ENCODE data around the gene CAPN12.

The CAPN12 gene

DNA sequence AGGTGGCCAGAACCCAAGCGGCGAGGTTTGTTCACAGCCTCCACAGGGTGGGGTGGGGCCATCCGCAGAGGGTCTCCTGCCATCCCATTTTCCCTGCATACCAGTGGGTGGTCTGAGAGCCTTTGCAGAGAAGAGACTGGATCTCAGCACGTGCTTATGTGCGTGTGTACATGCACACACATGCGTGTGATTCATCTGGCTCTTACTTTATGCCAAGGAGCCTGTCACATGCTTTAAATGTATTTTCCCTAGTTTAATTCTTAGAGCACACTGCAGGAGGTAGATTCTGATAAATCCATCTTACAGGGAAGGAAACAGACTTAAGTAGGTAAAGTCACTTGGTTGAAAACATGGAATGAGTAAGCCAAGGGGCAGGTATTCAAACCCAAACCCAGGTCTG lies 47.1 kb downstream of the CAPN12 start:
- no peak for DNase-seq (ENCODE audit: low read depth in 2 of 2)

- no peak for DNase-seq (ENCODE audit: low read depth in 2 of 2)
Measured at GRCh38 chr19:38696729-38697055, 47.6 kb downstream of the CAPN12 start.

GRCh38 chr19:38695832-38696728 lies 48.2 kb downstream of the CAPN12 start:
- no peak for DNase-seq (ENCODE audit: low read depth in 2 of 2)

- DNase-seq (ENCODE audit: low read depth in 2 of 2), result no peak
Measured at GRCh38 chr19:38695317-38695683, 49.0 kb downstream of the CAPN12 start.

- DNase-seq (ENCODE audit: low read depth in 2 of 2), result no peak
Measured at GRCh38 chr19:38693380-38694223, 50.7 kb downstream of the CAPN12 start.

DNA sequence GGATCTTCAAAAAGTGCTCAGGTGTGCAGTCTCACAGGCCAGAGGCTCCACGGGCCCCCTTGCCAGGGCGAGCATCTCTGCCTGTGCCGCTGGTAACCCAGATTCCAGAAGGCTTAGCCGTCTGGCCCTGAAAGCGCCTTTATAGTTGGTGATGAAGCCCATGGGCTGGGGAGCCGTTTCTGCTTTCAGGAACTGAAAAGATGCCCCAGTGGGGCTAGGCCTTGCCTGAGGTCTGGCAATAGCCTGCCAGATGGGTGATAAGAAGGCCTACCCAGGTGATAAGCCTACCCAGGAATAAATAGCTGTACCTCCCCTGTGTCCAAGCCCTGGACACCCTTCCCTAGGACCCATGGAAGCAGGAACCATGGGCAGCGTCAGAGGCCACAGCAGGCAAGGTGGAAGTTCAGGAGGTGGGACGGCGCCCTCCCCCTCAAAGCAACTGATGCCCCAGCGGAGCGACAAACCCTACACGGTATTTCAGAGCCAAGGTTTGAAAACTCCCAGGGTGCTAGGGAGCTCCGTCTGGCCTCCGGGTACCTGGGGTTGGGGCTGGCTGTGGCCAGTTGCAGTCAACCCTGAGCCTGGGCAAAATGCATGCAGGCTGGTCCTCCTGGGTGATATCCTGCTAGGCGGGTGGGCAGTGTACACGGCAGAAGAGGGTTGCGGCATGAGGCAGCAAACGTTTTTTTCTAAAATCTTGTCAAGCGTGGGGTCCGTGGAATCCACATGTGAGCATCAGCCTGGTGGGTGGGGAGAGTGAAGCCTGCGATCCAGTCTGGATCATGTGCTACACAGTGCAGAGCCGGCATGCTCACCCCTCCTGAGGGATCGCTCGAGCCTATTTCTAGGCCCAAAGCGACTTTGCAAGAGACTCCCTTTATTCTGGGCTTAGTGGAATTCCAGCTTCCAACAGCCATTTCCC lies 51.6 kb downstream of the CAPN12 start:
- DNase-seq (ENCODE audit: low read depth in 2 of 2), result no peak

DNA sequence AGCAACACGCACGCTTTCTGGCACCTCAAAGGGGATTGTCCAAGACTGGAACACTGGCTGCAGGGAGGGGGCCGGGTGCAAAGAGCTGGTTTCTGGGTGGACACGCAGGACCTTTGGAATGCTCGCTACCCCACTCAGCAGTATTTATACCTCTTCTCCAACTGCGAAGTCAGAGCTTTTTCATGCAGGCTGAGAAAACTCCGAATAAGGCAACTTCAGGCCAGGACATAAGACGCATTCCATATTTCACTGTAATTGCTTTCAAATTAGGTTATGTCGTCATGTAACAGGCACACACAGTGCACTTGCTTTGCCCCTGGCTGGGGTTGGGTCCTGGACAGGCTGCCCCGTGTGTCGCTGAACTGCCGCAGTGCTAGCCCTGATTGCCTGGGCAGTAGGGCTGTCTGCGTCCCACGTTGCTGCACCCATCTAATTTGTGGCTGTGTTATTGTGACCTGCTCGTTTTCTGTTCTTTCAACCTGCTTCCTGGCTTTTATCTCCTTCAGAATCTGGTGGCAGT lies 52.3 kb downstream of the CAPN12 start:
- no peak for DNase-seq (ENCODE audit: low read depth in 2 of 2)

- DNase-seq (ENCODE audit: low read depth in 2 of 2), result no peak
Measured at GRCh38 chr19:38690832-38691231, 53.4 kb downstream of the CAPN12 start.

GRCh38 chr19:38690146-38690545 lies 54.1 kb downstream of the CAPN12 start:
- no peak for DNase-seq (ENCODE audit: low read depth in 2 of 2)

DNA sequence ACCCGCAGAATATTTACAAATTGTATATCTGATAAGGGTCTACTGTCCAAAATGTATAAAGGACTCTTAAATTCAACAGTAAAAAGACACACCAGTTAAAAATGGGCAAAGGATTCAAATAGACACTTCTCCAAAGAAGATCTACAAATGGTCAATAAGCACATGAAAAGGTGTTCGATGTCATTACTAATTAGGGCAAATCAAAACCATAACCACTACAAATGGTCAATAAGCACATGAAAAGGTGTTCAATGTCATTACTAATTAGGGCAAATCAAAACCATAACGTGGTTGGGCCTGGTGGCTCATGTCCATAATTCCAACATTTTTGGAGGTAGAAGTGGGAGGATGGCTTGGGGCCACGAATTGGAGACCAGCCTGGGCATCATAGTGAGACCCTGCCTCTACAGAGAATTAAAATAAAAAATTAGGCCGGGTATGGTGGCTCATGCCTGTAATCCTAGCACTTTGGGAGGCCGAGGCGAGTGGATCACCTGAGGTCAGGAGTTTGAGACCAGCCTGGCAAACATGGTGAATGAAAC lies 56.4 kb downstream of the CAPN12 start:
- no peak for DNase-seq (ENCODE audit: low read depth in 2 of 2)

- DNase-seq (ENCODE audit: low read depth in 2 of 2), result no peak
Measured at GRCh38 chr19:38686530-38686888, 57.8 kb downstream of the CAPN12 start.

DNA sequence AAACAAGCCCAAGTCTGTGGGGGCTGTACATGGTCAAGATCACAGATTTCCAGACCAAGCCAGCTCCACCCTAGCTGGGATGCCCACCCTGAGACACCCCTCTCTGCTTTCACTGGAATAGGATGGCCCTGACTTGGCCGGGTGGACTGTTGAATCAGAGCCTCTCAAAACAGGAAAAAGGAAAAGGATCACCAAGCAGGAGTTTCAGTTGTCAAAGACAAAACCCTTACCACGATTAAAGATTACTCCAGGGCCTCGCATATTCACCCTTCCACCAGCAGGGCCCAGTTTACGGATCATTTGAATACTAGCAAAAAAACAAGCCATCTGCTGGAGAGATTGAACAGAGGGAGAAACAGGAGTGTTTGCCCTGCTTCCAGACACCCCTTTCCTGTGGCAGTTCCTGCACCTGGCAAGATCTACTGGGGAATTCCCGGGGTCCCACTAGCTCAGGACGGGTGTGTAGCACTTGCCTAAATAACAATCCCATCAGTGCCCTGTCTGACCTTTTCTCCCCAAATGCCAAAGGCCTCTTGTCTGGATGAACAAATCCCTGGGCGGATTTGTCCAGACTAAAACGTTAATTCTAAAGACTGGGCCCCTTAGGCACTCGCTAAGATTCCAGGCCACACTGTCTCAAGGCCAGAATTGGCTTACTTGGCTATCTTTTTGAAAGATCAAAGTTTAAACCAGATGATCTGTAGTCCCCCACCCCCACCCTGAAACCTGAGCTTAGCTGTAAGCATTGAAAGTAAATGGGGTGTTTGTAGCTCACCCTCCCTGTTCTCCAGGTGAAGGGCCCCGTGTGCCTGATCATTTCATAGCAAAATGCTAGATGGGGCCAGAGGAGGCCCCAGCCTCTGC lies 58.4 kb downstream of the CAPN12 start:
- no peak for DNase-seq (ENCODE audit: low read depth in 2 of 2)

- DNase-seq (ENCODE audit: low read depth in 2 of 2), result no peak
Measured at GRCh38 chr19:38684862-38685665, 59.2 kb downstream of the CAPN12 start.

GRCh38 chr19:38684078-38684861 lies 60.0 kb downstream of the CAPN12 start:
- no peak for DNase-seq (ENCODE audit: low read depth in 2 of 2)

- peak in 1 of 2 donors; percentile 37 for DNase-seq (ENCODE audit: low read depth in 2 of 2)
Measured at GRCh38 chr19:38683393-38684077, 60.7 kb downstream of the CAPN12 start.

DNA sequence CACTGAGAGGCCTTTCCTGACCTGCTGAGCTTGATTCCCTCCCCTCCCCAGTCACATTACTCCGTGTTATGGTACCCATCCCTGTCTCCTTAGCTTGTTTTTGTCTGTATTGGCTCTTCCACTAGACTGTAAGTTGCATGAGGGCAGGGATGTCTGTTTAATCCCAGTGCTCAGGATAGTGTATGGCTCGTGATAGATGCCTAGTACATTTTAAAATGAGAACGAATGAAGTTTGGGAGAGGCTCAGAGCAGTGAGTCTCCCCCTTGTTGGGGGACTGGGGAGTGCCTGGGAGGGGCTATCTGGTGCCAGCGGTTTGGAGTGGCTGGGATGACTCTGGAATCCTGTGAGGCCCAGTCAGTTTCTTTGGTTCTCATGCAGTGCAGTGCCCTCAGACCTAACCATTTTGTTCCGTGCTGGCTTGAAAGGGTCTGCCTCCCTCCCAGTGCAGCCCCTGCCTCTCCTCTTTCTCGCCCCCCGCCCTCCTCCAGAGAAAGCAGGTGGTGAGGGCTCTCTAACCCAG lies 61.3 kb downstream of the CAPN12 start:
- no peak for DNase-seq (ENCODE audit: low read depth in 2 of 2)

- DNase-seq (ENCODE audit: low read depth in 2 of 2), result no peak
Measured at GRCh38 chr19:38682195-38682867, 61.9 kb downstream of the CAPN12 start.
